AG04450 (cell line): ENCODE measurements around the gene XG. TPM values are rescaled to one million over a fixed set of nuclear protein-coding genes. Genes with fewer than 3 reads are reported as not detected.
"Not testable (repeated sequence)": the region's sequence is repeated elsewhere in the genome, so short reads cannot be mapped to it uniquely, and the experiment has no call there.

ENCODE experiments used
- CTCF ChIA-PET: fragments of 300-600, 350-600 bp; formaldehyde crosslinking; extraction: SDS; loops from one replicate; lab custom pipeline; 2022; ENCODE audit warnings: antibody characterized with exemption, inconsistent platforms; lab: Charles Lee
- POLR2A ChIA-PET: fragments of 350-600 bp; formaldehyde crosslinking; extraction: SDS; loops from one replicate; lab custom pipeline; 2021; ENCODE audit warnings: antibody characterized with exemption, inconsistent platforms; lab: Yijun Ruan, JAX
- DNase-seq: peaks from one replicate; pipeline ENCODE4 v3.0.0-alpha.2; 2011; ENCODE audit warnings: low read depth, low spot score
- H3K27ac ChIP-seq: one replicate; pipeline ENCODE4 v1.5.1; 2012; ENCODE audit warnings: low read depth, low read length, control low read depth
- H3K27me3 ChIP-seq: one replicate; pipeline ENCODE4 v1.6.0; 2012; ENCODE audit warnings: low read length; ENCODE audit not compliant: control insufficient read depth, insufficient read depth
- H3K4me3 ChIP-seq: 2 replicates; pipeline ENCODE4 v1.5.1; 2011; ENCODE audit warnings: mild to moderate bottlenecking, low read depth, low read length, control low read depth
- H3K9me3 ChIP-seq: 2 replicates; pipeline ENCODE4 v1.5.1; 2012; ENCODE audit warnings: low read length; ENCODE audit not compliant: control insufficient read depth, insufficient read depth
- CTCF ChIP-seq: IDR thresholded peaks from 2 replicates; pipeline ENCODE4 v1.5.1; 2011; ENCODE audit warnings: low read depth, low read length, control low read depth, inconsistent platforms
- polyA plus RNA-seq: library from polyadenylated mRNA; depleted of rRNA; stranded (reverse); fragments of >200 nt; gene quantifications from 2 replicates; pipeline ENCODE4 v1.2.3, GENCODE V29; 2011

Gene XG
- polyA plus RNA-seq, 1 experiment, result not detected

GRCh38 chrX:2801223-2801622 lies 49.4 kb downstream of the XG start:
- CTCF ChIA-PET, result interaction anchor here (0.7 to 1.4 kb wide), 2 partner anchors 19 to 20 kb away, joined by 3 to 5 read pairs; no protein-coding TSS in a partner anchor

GRCh38 chrX:2802376-2803090 lies 50.7 kb downstream of the XG start:
- CTCF ChIA-PET, H3K27ac ChIP-seq, H3K27me3 ChIP-seq, H3K9me3 ChIP-seq, POLR2A ChIA-PET, H3K4me3 ChIP-seq, DNase-seq: not testable (repeated sequence)

More at GRCh38 chrX:2801223-2801622, 49.4 kb downstream of the XG start:
- no peak for TF ChIP-seq CTCF
- Histone ChIP-seq H3K4me3 (no peak overlapping the region), H3K27me3 (no peaks in the 10 kb centered on the region), H3K27ac (no peak overlapping the region), H3K9me3 (no peaks in the 10 kb centered on the region; the same call in 1 of the 2 replicates)
- no peak for DNase-seq
- POLR2A ChIA-PET, result no interaction called here

GRCh38 chrX:2803486-2803885 lies 51.6 kb downstream of the XG start:
- DNase-seq, H3K9me3 ChIP-seq, H3K27ac ChIP-seq, POLR2A ChIA-PET, CTCF ChIA-PET, H3K27me3 ChIP-seq, H3K4me3 ChIP-seq: not testable (repeated sequence)

GRCh38 chrX:2804106-2804843 lies 52.4 kb downstream of the XG start:
- H3K27ac ChIP-seq, H3K4me3 ChIP-seq, POLR2A ChIA-PET, H3K27me3 ChIP-seq, CTCF ChIA-PET, H3K9me3 ChIP-seq, DNase-seq: not testable (repeated sequence)

GRCh38 chrX:2804858-2805257 lies 53.0 kb downstream of the XG start:
- H3K4me3 ChIP-seq, H3K27ac ChIP-seq, POLR2A ChIA-PET, CTCF ChIA-PET, DNase-seq, H3K27me3 ChIP-seq, H3K9me3 ChIP-seq: not testable (repeated sequence)

- H3K27me3 ChIP-seq, result no peaks in the 10 kb centered on the region
- TF ChIP-seq CTCF, result no peak
- CTCF ChIA-PET, result no interaction called here
- no peak for DNase-seq
- H3K9me3 ChIP-seq, result no peaks in the 10 kb centered on the region
- H3K4me3 ChIP-seq, result no peak overlapping the region
- H3K27ac ChIP-seq, result no peak overlapping the region
- POLR2A ChIA-PET, result no interaction called here
Observed at GRCh38 chrX:2811271-2811670, 59.4 kb downstream of the XG start.
